HepG2 (cell line): Measurements from ENCODE around the gene CSTB. TPM values are rescaled to one million over a fixed set of nuclear protein-coding genes. Genes with fewer than 3 reads are reported as not detected.

ENCODE experiments used
- ATAC-seq: fragments of 200-7000 bp; cut with Tn5 transposase; 3 replicates; pipeline ENCODE4 v1.9.1; 2020; ENCODE audit warnings: mild to moderate bottlenecking, moderate library complexity
- BruUV-seq: library from RNA; stranded (reverse); fragments of 400-500 nt; replicated peaks from 2 replicates; lab custom pipeline; 2021; lab: Mats Ljungman, UMichigan
- CTCF ChIA-PET: fragments of 300-600 bp; formaldehyde crosslinking; extraction: SDS; loops from one replicate; lab custom pipeline; 2021; ENCODE audit warnings: low total read pairs, inconsistent platforms, low intra/inter-chr PET ratio; lab: Yijun Ruan, JAX
- POLR2A ChIA-PET: fragments of 350-600 bp; sonication (Branson Sonifier 250); formaldehyde crosslinking; loops from one replicate; lab custom pipeline; 2020; ENCODE audit warnings: antibody characterized with exemption, inconsistent platforms; lab: Yijun Ruan, JAX
- DNase-seq: peaks from one replicate; pipeline ENCODE4 v3.0.0-alpha.2; 2015; ENCODE audit warnings: low spot score
- FAIRE-seq: peaks from 3 replicates; lab custom pipeline; 2011; peaks lifted over from hg19 to GRCh38; lab: Jason Lieb, UNC
- H2AFZ ChIP-seq: one replicate; pipeline ENCODE4 v1.6.1; 2011; ENCODE audit warnings: low read length, inconsistent platforms
- H3K27ac ChIP-seq: fragments of 300-600 bp; 3 replicates; pipeline ENCODE4 v1.8.0; 2011; ENCODE audit warnings: mixed run types, mild to moderate bottlenecking, mixed read lengths, low read length, inconsistent platforms; ENCODE audit not compliant: insufficient read depth; ENCODE audit errors: extremely low read length
- H3K27me3 ChIP-seq, 2 experiments: fragments of 200-600 bp in 1 of 2; 2 replicates in 1 of 2; 3 replicates in 1 of 2; pipeline versions ENCODE4 v1.6.0 to v1.8.0; 2011; ENCODE audit warnings: low read length in 2 of 2, mild to moderate bottlenecking in 2 of 2, moderate library complexity in 2 of 2, inconsistent platforms in 1 of 2; ENCODE audit not compliant: insufficient read depth in 2 of 2, control insufficient read depth in 1 of 2
- H3K36me3 ChIP-seq, 2 experiments: fragments of 200-600 bp in 1 of 2; replicated peaks in 1 of 2; 2 replicates in 1 of 2; 3 replicates in 1 of 2; pipeline versions ENCODE4 v1.5.1 to v1.8.0; 2011; ENCODE audit warnings: low read length in 2 of 2, inconsistent platforms in 1 of 2; ENCODE audit not compliant: insufficient read depth in 2 of 2, control insufficient read depth in 1 of 2
- H3K4me1 ChIP-seq: 2 replicates; pipeline ENCODE4 v1.5.1; 2012; ENCODE audit warnings: low read length, inconsistent platforms; ENCODE audit not compliant: insufficient read depth
- H3K4me2 ChIP-seq: 2 replicates; pipeline ENCODE4 v1.6.0; 2011; ENCODE audit warnings: low read depth, low read length, inconsistent platforms
- H3K4me3 ChIP-seq, 3 experiments: fragments of 200-600 bp in 1 of 3; sonication (generic), shearing (Covaris generic) in 1 of 3; replicated peaks in 1 of 3; 2 replicates each; pipeline ENCODE4 v1.5.1; 2011 to 2016; ENCODE audit warnings: low read length in 3 of 3, inconsistent platforms in 2 of 3, low read depth in 2 of 3, mild to moderate bottlenecking in 2 of 3, control low read depth in 1 of 3, mixed read lengths in 1 of 3; ENCODE audit not compliant: insufficient read depth in 1 of 3
- H3K79me2 ChIP-seq: one replicate; pipeline ENCODE4 v1.6.1; 2011; ENCODE audit warnings: low read length, inconsistent platforms; ENCODE audit not compliant: insufficient read depth
- H3K9ac ChIP-seq: 2 replicates; pipeline ENCODE4 v1.6.0; 2011; ENCODE audit warnings: mild to moderate bottlenecking, low read depth, low read length, inconsistent platforms; ENCODE audit not compliant: insufficient read depth
- H3K9me3 ChIP-seq: 2 replicates; pipeline ENCODE4 v1.5.1; 2012; ENCODE audit warnings: mild to moderate bottlenecking, low read length
- H4K20me1 ChIP-seq: 2 replicates; pipeline ENCODE4 v1.6.0; 2011; ENCODE audit warnings: inconsistent platforms, mild to moderate bottlenecking, low read length, moderate library complexity; ENCODE audit not compliant: insufficient read depth
- FOXK2 ChIP-seq: fragments of 450-650 bp; IDR thresholded peaks from 2 replicates; pipeline ENCODE4 v1.6.1; 2016
- FOXP1 ChIP-seq, 2 experiments: fragments of 450-650 bp in 1 of 2; IDR thresholded peaks; 2 replicates each; pipeline ENCODE4 v1.6.1; 2017 to 2018; ENCODE audit warnings: antibody characterized with exemption in 1 of 2
- LRRFIP1 ChIP-seq: sonication (generic); formaldehyde crosslinking; conservative IDR thresholded peaks from 2 replicates; pipeline ENCODE4 v1.4.0; 2020; ENCODE audit warnings: missing genetic modification reagents
- REXO4 ChIP-seq: sonication (generic); formaldehyde crosslinking; IDR thresholded peaks from 2 replicates; pipeline ENCODE4 v1.8.0; 2022; ENCODE audit warnings: missing genetic modification reagents, mild to moderate bottlenecking, borderline replicate concordance
- ZNF512B ChIP-seq: sonication (generic); formaldehyde crosslinking; IDR thresholded peaks from 2 replicates; pipeline ENCODE4 v1.5.1; 2020; ENCODE audit warnings: missing genetic modification reagents, mild to moderate bottlenecking, borderline replicate concordance
- WGBS: methylation state at CpG from one replicate; pipeline ENCODE4 v1.1.6; 2017; ENCODE audit warnings: low lambda C conversion rate; 5-methylcytosine and 5-hydroxymethylcytosine counted together
- in situ Hi-C: cut with HindIII; loops from 2 replicates; pipeline ENCODE4 v1.10.0; 2017; ENCODE audit warnings: low pct_unique_long_range_greater_than_20kb; ENCODE audit not compliant: extremely low pct_ligation_motif_present
- intact Hi-C: fragments of 100-400 bp; cut with micrococcal nuclease; formaldehyde crosslinking; loops from one replicate; pipeline ENCODE4 v1.10.0; 2022; ENCODE audit not compliant: unreplicated experiment
- polyA plus RNA-seq, 8 experiments: library from polyadenylated mRNA; depleted of rRNA in 3 of 8; stranded (reverse) in 7 of 8; unstranded in 1 of 8; fragments of >200 nt; fragmentation: Illumina TruSeq in 4 of 8; extraction: Trizol in 4 of 8; gene quantifications; 2 replicates each; pipeline versions ENCODE4 v1.2.1 to v1.2.3, GENCODE V29; 2011 to 2016; ENCODE audit warnings: low read depth in 4 of 8, missing spikeins in 1 of 8, mixed read lengths in 1 of 8; ENCODE audit not compliant: insufficient read depth in 1 of 8
- total RNA-seq, 5 experiments: library from RNA; depleted of rRNA; stranded (reverse); fragments of >200 nt; fragmentation: Illumina TruSeq; extraction: Trizol; gene quantifications; 2 replicates each; pipeline ENCODE4 v1.2.3, GENCODE V29; 2016; ENCODE audit warnings: low read depth in 1 of 5

The CSTB gene
- total and polyA plus RNA-seq, 2 of the 13 experiments (the other 11 are each of a cell fraction or from before 2014, with no cell fraction given): 11.7 to 94.1 TPM

GRCh38 chr21:43819511-43820405 lies 43.6 kb upstream of the CSTB start (continued):
- TF ChIP-seq ZNF512B (CRISPR knock-in tag): no peak
- TF ChIP-seq FOXP1 (IDR thresholded peaks at IDR 0.05): no peak
- no peak for TF ChIP-seq FOXP1 (CRISPR knock-in tag; IDR thresholded peaks at IDR 0.05)
- no peak for TF ChIP-seq LRRFIP1 (CRISPR knock-in tag)
- TF ChIP-seq FOXK2: no peak

DNA sequence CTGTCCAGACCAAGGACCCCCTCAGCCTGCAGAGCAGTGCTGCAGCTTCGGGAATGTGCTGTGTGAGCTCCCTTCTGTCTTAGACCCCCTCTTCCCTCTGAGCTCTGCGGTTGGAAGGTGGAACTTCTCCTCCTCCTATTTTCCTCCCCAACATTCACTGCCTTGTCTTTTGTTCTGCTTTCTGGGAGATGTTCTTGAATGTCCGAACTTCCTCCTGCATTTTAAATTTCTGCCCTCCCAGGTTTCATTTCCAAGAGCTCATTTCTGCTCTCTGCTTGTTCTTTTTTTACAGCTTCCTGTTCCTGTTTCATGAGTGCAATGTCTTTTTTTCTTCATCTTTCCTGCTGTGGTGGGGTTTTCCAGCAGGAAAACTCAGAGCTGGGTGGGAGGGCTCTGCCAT lies 42.6 kb upstream of the CSTB start:
- H3K36me3 ChIP-seq: no peaks in the 10 kb centered on the region
- no peak for DNase-seq
- POLR2A ChIA-PET: no interaction called here
- H3K27ac ChIP-seq: no peak overlapping the region
- FAIRE-seq: no peak
- no peaks in the 10 kb centered on the region for H3K79me2 ChIP-seq
- ATAC-seq: no peak
- 56% methylated on average over 3 of the region's 3 CpGs for WGBS
- no peaks in the 10 kb centered on the region for H3K9me3 ChIP-seq
- BruUV-seq: no TSS peak
- H2AFZ ChIP-seq: no peak overlapping the region
- no peak overlapping the region for H3K9ac ChIP-seq
- CTCF ChIA-PET: no interaction called here
- H4K20me1 ChIP-seq: no peaks in the 10 kb centered on the region
- H3K4me3 ChIP-seq: no peak overlapping the region
- in situ Hi-C loops (no loop called here), intact Hi-C loops (loop anchor here (10.0 kb wide), 1 partner anchor 96 kb away; no protein-coding TSS in a partner anchor)
- TF ChIP-seq REXO4 (CRISPR knock-in tag): no peak
- peaks cover 34% of the 10 kb centered on the region for H3K4me1 ChIP-seq
- H3K27me3 ChIP-seq: peaks cover 1 to 11% of the 10 kb centered on the region in 2 experiments; a peak in 4 of 5 replicates
- H3K4me2 ChIP-seq: no peak overlapping the region
